ENCODE data around the gene CASP5.
"Not testable (repeated sequence)": the region's sequence is repeated elsewhere in the genome, so short reads cannot be mapped to it uniquely, and the experiment has no call there.

Gene CASP5

GRCh38 chr11:105000797-105001196 is 22.2 kb downstream of the CASP5 start:
- Mint-ChIP-seq H3K4me3 (no peak overlapping the region), H3K27me3 (no peaks in the 10 kb centered on the region), H3K4me1 (ENCODE audit: low read depth) (peaks cover 5% of the 10 kb centered on the region), H3K36me3 (no peaks in the 10 kb centered on the region), H3K9me3 (ENCODE audit: low read depth) (no peaks in the 10 kb centered on the region), H3K27ac (no peak overlapping the region)

- no peak overlapping the region for H3K4me3 Mint-ChIP-seq
- H3K36me3 Mint-ChIP-seq: no peaks in the 10 kb centered on the region
- peaks cover 5% of the 10 kb centered on the region for H3K4me1 Mint-ChIP-seq (ENCODE audit: low read depth)
- H3K9me3 Mint-ChIP-seq (ENCODE audit: low read depth): no peaks in the 10 kb centered on the region
- no peaks in the 10 kb centered on the region for H3K27me3 Mint-ChIP-seq
- H3K27ac Mint-ChIP-seq: no peak overlapping the region
Observed at GRCh38 chr11:105000167-105000566, 22.8 kb downstream of the CASP5 start.

- no peaks in the 10 kb centered on the region for H3K9me3 Mint-ChIP-seq (ENCODE audit: low read depth)
- no peak overlapping the region for H3K27ac Mint-ChIP-seq
- H3K4me3 Mint-ChIP-seq: no peak overlapping the region
- H3K4me1 Mint-ChIP-seq (ENCODE audit: low read depth): peaks cover 7% of the 10 kb centered on the region
- H3K27me3 Mint-ChIP-seq: no peaks in the 10 kb centered on the region
- H3K36me3 Mint-ChIP-seq: no peaks in the 10 kb centered on the region
Observed at GRCh38 chr11:104999721-105000120, 23.2 kb downstream of the CASP5 start.

- H3K27ac Mint-ChIP-seq: no peak overlapping the region
- H3K36me3 Mint-ChIP-seq: no peaks in the 10 kb centered on the region
- no peak overlapping the region for H3K4me3 Mint-ChIP-seq
- H3K27me3 Mint-ChIP-seq: no peaks in the 10 kb centered on the region
- peaks cover 11% of the 10 kb centered on the region for H3K4me1 Mint-ChIP-seq (ENCODE audit: low read depth)
- no peaks in the 10 kb centered on the region for H3K9me3 Mint-ChIP-seq (ENCODE audit: low read depth)
Observed at GRCh38 chr11:104997288-104997687, 25.7 kb downstream of the CASP5 start.

GRCh38 chr11:104995001-104995408 is 28.0 kb downstream of the CASP5 start:
- H3K4me1 Mint-ChIP-seq (ENCODE audit: low read depth): peaks cover 6% of the 10 kb centered on the region
- no peaks in the 10 kb centered on the region for H3K36me3 Mint-ChIP-seq
- no peaks in the 10 kb centered on the region for H3K9me3 Mint-ChIP-seq (ENCODE audit: low read depth)
- no peak overlapping the region for H3K4me3 Mint-ChIP-seq
- no peaks in the 10 kb centered on the region for H3K27me3 Mint-ChIP-seq
- no peak overlapping the region for H3K27ac Mint-ChIP-seq

- no peaks in the 10 kb centered on the region for H3K27me3 Mint-ChIP-seq
- no peak overlapping the region for H3K27ac Mint-ChIP-seq
- H3K36me3 Mint-ChIP-seq: no peaks in the 10 kb centered on the region
- no peak overlapping the region for H3K4me3 Mint-ChIP-seq
- H3K4me1 Mint-ChIP-seq (ENCODE audit: low read depth): peaks cover 6% of the 10 kb centered on the region
- peaks cover 7% of the 10 kb centered on the region for H3K9me3 Mint-ChIP-seq (ENCODE audit: low read depth)
Observed at GRCh38 chr11:104992781-104993180, 30.2 kb downstream of the CASP5 start.

- Mint-ChIP-seq H3K9me3 (ENCODE audit: low read depth) (peaks cover 11% of the 10 kb centered on the region), H3K27ac (no peak overlapping the region), H3K4me1 (ENCODE audit: low read depth) (peaks cover 6% of the 10 kb centered on the region), H3K4me3 (no peak overlapping the region), H3K27me3 (no peaks in the 10 kb centered on the region), H3K36me3 (no peaks in the 10 kb centered on the region)
Observed at GRCh38 chr11:104991994-104992393, 31.0 kb downstream of the CASP5 start.

- Mint-ChIP-seq H3K27me3 (no peaks in the 10 kb centered on the region), H3K27ac (no peak overlapping the region), H3K9me3 (ENCODE audit: low read depth) (peaks cover 11% of the 10 kb centered on the region), H3K36me3 (no peaks in the 10 kb centered on the region), H3K4me3 (no peak overlapping the region), H3K4me1 (ENCODE audit: low read depth) (no peaks in the 10 kb centered on the region)
Observed at GRCh38 chr11:104984808-104985207, 38.2 kb downstream of the CASP5 start.

GRCh38 chr11:104979839-104980238 is 43.1 kb downstream of the CASP5 start:
- H3K27me3 Mint-ChIP-seq: no peaks in the 10 kb centered on the region
- no peaks in the 10 kb centered on the region for H3K36me3 Mint-ChIP-seq
- H3K27ac Mint-ChIP-seq: no peak overlapping the region
- no peak overlapping the region for H3K4me3 Mint-ChIP-seq
- no peaks in the 10 kb centered on the region for H3K9me3 Mint-ChIP-seq (ENCODE audit: low read depth)
- H3K4me1 Mint-ChIP-seq (ENCODE audit: low read depth): no peaks in the 10 kb centered on the region

- Mint-ChIP-seq H3K9me3 (ENCODE audit: low read depth) (peaks cover 12% of the 10 kb centered on the region), H3K27me3 (no peaks in the 10 kb centered on the region), H3K27ac (no peak overlapping the region), H3K36me3 (peaks cover 4% of the 10 kb centered on the region), H3K4me3 (no peak overlapping the region), H3K4me1 (ENCODE audit: low read depth) (peaks cover 4% of the 10 kb centered on the region)
Observed at GRCh38 chr11:104973616-104974015, 49.4 kb downstream of the CASP5 start.

- H3K27me3 Mint-ChIP-seq, H3K36me3 Mint-ChIP-seq, H3K4me3 Mint-ChIP-seq, H3K27ac Mint-ChIP-seq: not testable (repeated sequence)
- H3K9me3 Mint-ChIP-seq (ENCODE audit: low read depth): peaks cover 12% of the 10 kb centered on the region
- H3K4me1 Mint-ChIP-seq (ENCODE audit: low read depth): peaks cover 10% of the 10 kb centered on the region
Observed at GRCh38 chr11:104972924-104973323, 50.0 kb downstream of the CASP5 start.

GRCh38 chr11:104970756-104971155 is 52.2 kb downstream of the CASP5 start:
- Mint-ChIP-seq H3K9me3 (ENCODE audit: low read depth) (peaks cover 12% of the 10 kb centered on the region), H3K36me3 (peaks cover 7% of the 10 kb centered on the region), H3K4me3 (no peak overlapping the region), H3K27me3 (no peaks in the 10 kb centered on the region), H3K4me1 (ENCODE audit: low read depth) (peaks cover 30% of the 10 kb centered on the region), H3K27ac (no peak overlapping the region)

GRCh38 chr11:104968856-104969776 is 53.9 kb downstream of the CASP5 start:
- peak overlapping the region; percentile 97 for H3K27ac Mint-ChIP-seq
- peaks cover 17% of the 10 kb centered on the region for H3K36me3 Mint-ChIP-seq
- peak overlapping the region; percentile 90 for H3K4me3 Mint-ChIP-seq
- H3K9me3 Mint-ChIP-seq (ENCODE audit: low read depth): peaks cover 9% of the 10 kb centered on the region
- peaks cover 41% of the 10 kb centered on the region for H3K4me1 Mint-ChIP-seq (ENCODE audit: low read depth)
- H3K27me3 Mint-ChIP-seq: no peaks in the 10 kb centered on the region

GRCh38 chr11:104968355-104968855 is 54.6 kb downstream of the CASP5 start, which contains the start of gene CASP4:
TSS of gene CASP4 (minus strand) at chr11:104968574. CDS start at chr11:104968525, 49 bp downstream.
- H3K36me3 Mint-ChIP-seq: peaks cover 20% of the 10 kb centered on the region
- peak within 1 kb of the TSS; percentile 97 for H3K27ac Mint-ChIP-seq
- no peaks in the 10 kb centered on the region for H3K27me3 Mint-ChIP-seq
- peak within 1 kb of the TSS; percentile 90 for H3K4me3 Mint-ChIP-seq
- H3K9me3 Mint-ChIP-seq (ENCODE audit: low read depth): peaks cover 9% of the 10 kb centered on the region
- H3K4me1 Mint-ChIP-seq (ENCODE audit: low read depth): peaks cover 44% of the 10 kb centered on the region

- H3K27me3 Mint-ChIP-seq: no peaks in the 10 kb centered on the region
- peak overlapping the region; percentile 90 for H3K4me3 Mint-ChIP-seq
- H3K27ac Mint-ChIP-seq: peak overlapping the region; percentile 97
- H3K4me1 Mint-ChIP-seq (ENCODE audit: low read depth): peaks cover 51% of the 10 kb centered on the region
- peaks cover 24% of the 10 kb centered on the region for H3K36me3 Mint-ChIP-seq
- H3K9me3 Mint-ChIP-seq (ENCODE audit: low read depth): peaks cover 7% of the 10 kb centered on the region
Observed at GRCh38 chr11:104967534-104968354, 55.2 kb downstream of the CASP5 start.

Data from activated naive CD8-positive, alpha-beta T cell (primary cell).